ENCODE results near the gene INSL3.

DNA sequence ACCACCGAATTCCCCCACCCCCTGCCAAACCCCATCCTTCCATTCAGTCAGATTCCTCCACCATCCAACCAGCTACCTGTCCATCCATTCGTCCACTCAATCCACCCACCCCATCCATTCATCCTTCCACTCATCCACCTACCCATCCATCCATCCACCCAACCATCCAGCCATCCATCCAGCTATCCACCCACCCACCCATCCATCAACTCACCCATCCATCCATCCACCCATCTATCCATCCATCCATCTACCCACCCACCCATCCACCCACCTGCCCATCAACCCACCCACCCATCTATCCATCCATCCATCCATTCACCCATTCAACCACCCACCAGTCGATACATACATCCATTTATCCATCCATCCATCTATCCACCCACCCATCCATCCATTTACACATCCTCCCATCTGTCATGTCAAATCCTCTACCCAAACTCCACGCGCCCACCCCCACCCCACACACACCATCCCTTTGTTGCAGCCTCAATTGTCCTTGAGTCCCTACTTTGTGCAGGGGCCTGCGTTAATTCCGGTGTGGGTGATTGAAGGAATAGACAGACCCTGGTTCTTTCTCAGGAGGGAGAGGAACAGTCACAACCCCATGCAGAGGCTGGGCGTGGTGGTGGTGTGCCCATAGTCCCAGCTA is 45.1 kb upstream of the INSL3 start:
- TF ChIP-seq, protein P1, sequence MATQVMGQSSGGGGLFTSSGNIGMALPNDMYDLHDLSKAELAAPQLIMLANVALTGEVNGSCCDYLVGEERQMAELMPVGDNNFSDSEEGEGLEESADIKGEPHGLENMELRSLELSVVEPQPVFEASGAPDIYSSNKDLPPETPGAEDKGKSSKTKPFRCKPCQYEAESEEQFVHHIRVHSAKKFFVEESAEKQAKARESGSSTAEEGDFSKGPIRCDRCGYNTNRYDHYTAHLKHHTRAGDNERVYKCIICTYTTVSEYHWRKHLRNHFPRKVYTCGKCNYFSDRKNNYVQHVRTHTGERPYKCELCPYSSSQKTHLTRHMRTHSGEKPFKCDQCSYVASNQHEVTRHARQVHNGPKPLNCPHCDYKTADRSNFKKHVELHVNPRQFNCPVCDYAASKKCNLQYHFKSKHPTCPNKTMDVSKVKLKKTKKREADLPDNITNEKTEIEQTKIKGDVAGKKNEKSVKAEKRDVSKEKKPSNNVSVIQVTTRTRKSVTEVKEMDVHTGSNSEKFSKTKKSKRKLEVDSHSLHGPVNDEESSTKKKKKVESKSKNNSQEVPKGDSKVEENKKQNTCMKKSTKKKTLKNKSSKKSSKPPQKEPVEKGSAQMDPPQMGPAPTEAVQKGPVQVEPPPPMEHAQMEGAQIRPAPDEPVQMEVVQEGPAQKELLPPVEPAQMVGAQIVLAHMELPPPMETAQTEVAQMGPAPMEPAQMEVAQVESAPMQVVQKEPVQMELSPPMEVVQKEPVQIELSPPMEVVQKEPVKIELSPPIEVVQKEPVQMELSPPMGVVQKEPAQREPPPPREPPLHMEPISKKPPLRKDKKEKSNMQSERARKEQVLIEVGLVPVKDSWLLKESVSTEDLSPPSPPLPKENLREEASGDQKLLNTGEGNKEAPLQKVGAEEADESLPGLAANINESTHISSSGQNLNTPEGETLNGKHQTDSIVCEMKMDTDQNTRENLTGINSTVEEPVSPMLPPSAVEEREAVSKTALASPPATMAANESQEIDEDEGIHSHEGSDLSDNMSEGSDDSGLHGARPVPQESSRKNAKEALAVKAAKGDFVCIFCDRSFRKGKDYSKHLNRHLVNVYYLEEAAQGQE (IDR thresholded peaks at IDR 0.05; ENCODE audit: borderline replicate concordance), result no peak
- TF ChIP-seq, protein P2, sequence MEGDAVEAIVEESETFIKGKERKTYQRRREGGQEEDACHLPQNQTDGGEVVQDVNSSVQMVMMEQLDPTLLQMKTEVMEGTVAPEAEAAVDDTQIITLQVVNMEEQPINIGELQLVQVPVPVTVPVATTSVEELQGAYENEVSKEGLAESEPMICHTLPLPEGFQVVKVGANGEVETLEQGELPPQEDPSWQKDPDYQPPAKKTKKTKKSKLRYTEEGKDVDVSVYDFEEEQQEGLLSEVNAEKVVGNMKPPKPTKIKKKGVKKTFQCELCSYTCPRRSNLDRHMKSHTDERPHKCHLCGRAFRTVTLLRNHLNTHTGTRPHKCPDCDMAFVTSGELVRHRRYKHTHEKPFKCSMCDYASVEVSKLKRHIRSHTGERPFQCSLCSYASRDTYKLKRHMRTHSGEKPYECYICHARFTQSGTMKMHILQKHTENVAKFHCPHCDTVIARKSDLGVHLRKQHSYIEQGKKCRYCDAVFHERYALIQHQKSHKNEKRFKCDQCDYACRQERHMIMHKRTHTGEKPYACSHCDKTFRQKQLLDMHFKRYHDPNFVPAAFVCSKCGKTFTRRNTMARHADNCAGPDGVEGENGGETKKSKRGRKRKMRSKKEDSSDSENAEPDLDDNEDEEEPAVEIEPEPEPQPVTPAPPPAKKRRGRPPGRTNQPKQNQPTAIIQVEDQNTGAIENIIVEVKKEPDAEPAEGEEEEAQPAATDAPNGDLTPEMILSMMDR (IDR thresholded peaks at IDR 0.05; ENCODE audit: poor library complexity, severe bottlenecking), result no peak
- TF ChIP-seq SMC3 (conservative IDR thresholded peaks at IDR 0.05; ENCODE audit: poor library complexity) (no peak), RAD21 (conservative IDR thresholded peaks at IDR 0.05) (no peak), TAF1 (IDR thresholded peaks at IDR 0.05; ENCODE audit: low read depth) (no peak), EZH2 (IDR thresholded peaks at IDR 0.05; ENCODE audit: borderline replicate concordance, insufficient read depth, low read length, poor library complexity, severe bottlenecking) (no peak), EP300 (conservative IDR thresholded peaks at IDR 0.05; ENCODE audit: poor library complexity, severe bottlenecking) (no peak)
